AG04449 (cell line): ENCODE data around the gene C8A.

Experiments
- CTCF ChIA-PET: fragments of 350-600 bp; formaldehyde crosslinking; extraction: SDS; loops from one replicate; lab custom pipeline; 2021; ENCODE audit warnings: antibody characterized with exemption; lab: Yijun Ruan, JAX
- POLR2A ChIA-PET: fragments of 400-600, 350-600 bp; formaldehyde crosslinking; extraction: SDS; loops from one replicate; lab custom pipeline; 2020; ENCODE audit warnings: antibody characterized with exemption, inconsistent platforms; lab: Yijun Ruan, JAX
- DNase-seq: peaks from one replicate; pipeline ENCODE4 v3.0.0-alpha.2; 2010; ENCODE audit warnings: low read depth, low spot score
- H3K4me3 ChIP-seq: 2 replicates; pipeline ENCODE4 v1.5.1; 2011; ENCODE audit warnings: low read depth, mild to moderate bottlenecking, control low read depth, low read length
- CTCF ChIP-seq: IDR thresholded peaks from one replicate; pipeline ENCODE4 v1.5.1; 2011; ENCODE audit warnings: mild to moderate bottlenecking, moderate library complexity, low read length, control low read depth, inconsistent platforms; ENCODE audit not compliant: insufficient read depth; ENCODE audit errors: missing control alignments

Gene C8A

GRCh38 chr1:56897150-56898004 is 42.8 kb downstream of the C8A start:
- H3K4me3 ChIP-seq: no peak overlapping the region
- CTCF ChIA-PET: no interaction called here
- DNase-seq: no peak
- POLR2A ChIA-PET: no interaction called here
- no peak for TF ChIP-seq CTCF

GRCh38 chr1:56898005-56898373 is 43.4 kb downstream of the C8A start:
- no peak overlapping the region for H3K4me3 ChIP-seq
- DNase-seq: no peak
- ChIA-PET POLR2A (no interaction called here), CTCF (no interaction called here)
- no peak for TF ChIP-seq CTCF

- ChIA-PET POLR2A (no interaction called here), CTCF (no interaction called here)
- no peak for DNase-seq
- no peak for TF ChIP-seq CTCF
- no peak overlapping the region for H3K4me3 ChIP-seq
Measured at GRCh38 chr1:56898879-56899278, 44.3 kb downstream of the C8A start.

DNA sequence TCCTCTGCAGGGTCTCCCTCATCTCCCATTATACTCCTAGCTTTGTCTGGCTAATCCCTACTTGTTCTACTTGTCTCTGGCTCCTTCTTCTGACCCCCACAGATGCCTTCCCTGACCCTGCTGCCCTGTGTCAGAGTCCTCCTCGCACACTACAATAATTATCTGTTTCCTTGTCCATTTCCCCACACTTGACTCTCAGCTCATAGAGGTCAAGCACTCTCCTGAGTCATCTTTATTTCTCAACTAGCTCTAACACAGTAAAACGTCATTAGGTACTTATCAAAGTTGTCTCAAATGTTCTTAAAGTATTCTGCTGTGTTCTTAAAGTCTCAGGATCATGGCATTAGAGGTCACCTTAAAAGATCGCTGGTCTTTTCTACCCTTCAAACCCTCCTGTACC is 47.1 kb downstream of the C8A start:
- no peak for TF ChIP-seq CTCF

DNA sequence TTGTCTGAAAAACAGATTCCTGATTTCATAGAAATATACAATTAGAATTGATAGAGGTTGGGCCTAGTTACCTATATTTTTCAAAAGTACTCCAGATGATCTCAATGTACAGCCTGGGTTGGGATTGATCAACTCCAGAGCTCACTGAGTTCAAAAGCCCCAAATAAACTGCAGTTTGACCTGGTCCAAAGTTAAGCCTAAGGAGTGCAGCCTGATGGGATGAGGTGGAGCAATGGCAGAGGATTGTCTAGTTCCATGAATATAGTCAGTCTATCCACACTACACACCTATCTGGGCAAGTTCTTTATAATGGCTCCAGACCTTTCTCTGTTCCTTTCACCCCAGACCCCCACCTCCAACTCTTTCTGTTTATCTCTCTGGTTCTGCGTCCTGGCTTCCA is 49.2 kb downstream of the C8A start:
- ChIA-PET POLR2A (no interaction called here), CTCF (no interaction called here)
- no peak for DNase-seq
- no peak for TF ChIP-seq CTCF
- no peak overlapping the region for H3K4me3 ChIP-seq

More for the DNA sequence above, 47.1 kb downstream of the C8A start:
- no peak overlapping the region for H3K4me3 ChIP-seq
- ChIA-PET POLR2A (no interaction called here), CTCF (no interaction called here)
- no peak for DNase-seq

GRCh38 chr1:56904663-56905397 is 50.2 kb downstream of the C8A start:
- no peak for TF ChIP-seq CTCF
- no peak overlapping the region for H3K4me3 ChIP-seq
- POLR2A ChIA-PET: no interaction called here
- CTCF ChIA-PET: no interaction called here
- DNase-seq: no peak
